Embryonic facial prominence (tissue), 1 donor: ENCODE data around the gene LRMDA.

Source experiments
- DNase-seq: peaks from one replicate; pipeline ENCODE4 v3.0.0-alpha.2; 2016; ENCODE audit errors: extremely low spot score

LRMDA gene

GRCh38 chr10:76393875-76394706, 962.7 kb downstream of the LRMDA start:
- no peak for DNase-seq

GRCh38 chr10:76394707-76395042, 963.3 kb downstream of the LRMDA start:
- DNase-seq = no peak

- DNase-seq = no peak
Measured at GRCh38 chr10:76395251-76395650, 963.8 kb downstream of the LRMDA start.

GRCh38 chr10:76396134-76396533, 964.7 kb downstream of the LRMDA start:
- DNase-seq = no peak

- DNase-seq = peak; percentile 9
Measured at GRCh38 chr10:76397181-76398042, 966.0 kb downstream of the LRMDA start.

GRCh38 chr10:76398043-76398710, 966.8 kb downstream of the LRMDA start:
- DNase-seq = peak; percentile 60

- DNase-seq = no peak
Measured at GRCh38 chr10:76399226-76399625, 967.8 kb downstream of the LRMDA start.

GRCh38 chr10:76401006-76401405, 969.6 kb downstream of the LRMDA start:
- no peak for DNase-seq

- no peak for DNase-seq
Measured at GRCh38 chr10:76403912-76404311, 972.5 kb downstream of the LRMDA start.

GRCh38 chr10:76404531-76404930, 973.1 kb downstream of the LRMDA start:
- DNase-seq = no peak

GRCh38 chr10:76405922-76406321, 974.5 kb downstream of the LRMDA start:
- DNase-seq = no peak

GRCh38 chr10:76408646-76409045, 977.2 kb downstream of the LRMDA start:
- no peak for DNase-seq

- DNase-seq = no peak
Measured at GRCh38 chr10:76411729-76412435, 980.5 kb downstream of the LRMDA start.

GRCh38 chr10:76415554-76415953, 984.1 kb downstream of the LRMDA start:
- no peak for DNase-seq

GRCh38 chr10:76416642-76417041, 985.2 kb downstream of the LRMDA start:
- DNase-seq = no peak

- no peak for DNase-seq
Measured at GRCh38 chr10:76420725-76421124, 989.3 kb downstream of the LRMDA start.

- no peak for DNase-seq
Measured at GRCh38 chr10:76422769-76423168, 991.3 kb downstream of the LRMDA start.

- no peak for DNase-seq
Measured at GRCh38 chr10:76428551-76429367, 997.3 kb downstream of the LRMDA start.

GRCh38 chr10:76429368-76430060, 998.1 kb downstream of the LRMDA start:
- DNase-seq = no peak

GRCh38 chr10:76430061-76430645, 998.7 kb downstream of the LRMDA start:
- no peak for DNase-seq
